ENCODE measurements around the gene ZNF726.
"Not testable (repeated sequence)": the region's sequence is repeated elsewhere in the genome, so short reads cannot be mapped to it uniquely, and the experiment has no call there.

ZNF726 gene

GRCh38 chr19:23914402-23915286 is at the start of gene ZNF726:
Gene ZNF726 (plus strand): TSS chr19:23914886. CDS start chr19:23914995, 109 bp downstream.
- peak; percentile 51 for DNase-seq (ENCODE audit: low read depth)

- no peak for DNase-seq (ENCODE audit: low read depth)
These were observed 46.8 kb upstream of the ZNF726 start for GRCh38 chr19:23867895-23868294.

- no peak for DNase-seq (ENCODE audit: low read depth)
These were observed 46.1 kb upstream of the ZNF726 start for GRCh38 chr19:23868630-23869029.

- DNase-seq (ENCODE audit: low read depth): no peak
These were observed 42.3 kb upstream of the ZNF726 start for GRCh38 chr19:23872282-23872919.

GRCh38 chr19:23876261-23876660 is 38.4 kb upstream of the ZNF726 start:
- DNase-seq (ENCODE audit: low read depth): no peak

- DNase-seq (ENCODE audit: low read depth): not testable (repeated sequence)
These were observed 37.9 kb upstream of the ZNF726 start for GRCh38 chr19:23876756-23877155.

GRCh38 chr19:23882493-23882892 is 32.2 kb upstream of the ZNF726 start:
- no peak for DNase-seq (ENCODE audit: low read depth)

- DNase-seq (ENCODE audit: low read depth): no peak
These were observed 30.3 kb upstream of the ZNF726 start for GRCh38 chr19:23884363-23884762.

GRCh38 chr19:23887642-23888041 is 27.0 kb upstream of the ZNF726 start:
- no peak for DNase-seq (ENCODE audit: low read depth)

GRCh38 chr19:23896096-23896495 is 18.6 kb upstream of the ZNF726 start:
- not testable (repeated sequence) for DNase-seq (ENCODE audit: low read depth)

GRCh38 chr19:23896912-23897311 is 17.8 kb upstream of the ZNF726 start:
- no peak for DNase-seq (ENCODE audit: low read depth)

- no peak for DNase-seq (ENCODE audit: low read depth)
These were observed 13.3 kb upstream of the ZNF726 start for GRCh38 chr19:23901360-23901759.

- DNase-seq (ENCODE audit: low read depth): no peak
These were observed 10.3 kb upstream of the ZNF726 start for GRCh38 chr19:23904406-23904805.

- no peak for DNase-seq (ENCODE audit: low read depth)
These were observed 8.9 kb upstream of the ZNF726 start for GRCh38 chr19:23905771-23906170.

- no peak for DNase-seq (ENCODE audit: low read depth)
These were observed 7.9 kb upstream of the ZNF726 start for GRCh38 chr19:23906835-23907234.

- DNase-seq (ENCODE audit: low read depth): no peak
These were observed 6.5 kb upstream of the ZNF726 start for GRCh38 chr19:23908165-23908564.

GRCh38 chr19:23909222-23909621 is 5.5 kb upstream of the ZNF726 start:
- no peak for DNase-seq (ENCODE audit: low read depth)

- no peak for DNase-seq (ENCODE audit: low read depth)
These were observed 755 bp upstream of the ZNF726 start for GRCh38 chr19:23913931-23914330.

- no peak for DNase-seq (ENCODE audit: low read depth)
These were observed 2.3 kb downstream of the ZNF726 start for GRCh38 chr19:23916991-23917390.

- no peak for DNase-seq (ENCODE audit: low read depth)
These were observed 3.2 kb downstream of the ZNF726 start for GRCh38 chr19:23917856-23918255.

GRCh38 chr19:23925285-23925684 is 10.6 kb downstream of the ZNF726 start:
- no peak for DNase-seq (ENCODE audit: low read depth)

- no peak for DNase-seq (ENCODE audit: low read depth)
These were observed 18.2 kb downstream of the ZNF726 start for GRCh38 chr19:23932878-23933277.

- not testable (repeated sequence) for DNase-seq (ENCODE audit: low read depth)
These were observed 22.3 kb downstream of the ZNF726 start for GRCh38 chr19:23937031-23937430.

Measured in HS-27A (cell line).